H9 (cell line): Measurements from ENCODE around the gene LYRM1. TPM values are rescaled to one million over a fixed set of nuclear protein-coding genes. Genes with fewer than 3 reads are reported as not detected.

Experiments used
- DNase-seq: peaks from one replicate; pipeline ENCODE4 v3.0.0-alpha.2; 2017
- H2AFZ ChIP-seq: one replicate; pipeline ENCODE4 v1.6.1; 2013; ENCODE audit warnings: mild to moderate bottlenecking, low read length, control low read depth, moderate library complexity
- H2AK5ac ChIP-seq: 2 replicates; pipeline ENCODE4 v1.6.1; 2013; ENCODE audit warnings: low read length, control low read depth, mixed read lengths; ENCODE audit not compliant: insufficient read length
- H2BK120ac ChIP-seq: one replicate; pipeline ENCODE4 v1.6.1; 2013; ENCODE audit warnings: low read depth, mild to moderate bottlenecking, low read length, control low read depth, inconsistent platforms; ENCODE audit not compliant: poor library complexity, severe bottlenecking
- H2BK12ac ChIP-seq: 2 replicates; pipeline ENCODE4 v1.6.1; 2013; ENCODE audit warnings: low read length, control low read depth, mixed read lengths, low read depth; ENCODE audit not compliant: insufficient read length
- H2BK15ac ChIP-seq: 2 replicates; pipeline ENCODE4 v1.6.1; 2013; ENCODE audit warnings: low read depth, low read length, control low read depth
- H2BK20ac ChIP-seq: one replicate; pipeline ENCODE4 v1.6.1; 2013; ENCODE audit warnings: low read depth, mild to moderate bottlenecking, low read length, control low read depth, inconsistent platforms; ENCODE audit not compliant: poor library complexity, severe bottlenecking
- H2BK5ac ChIP-seq: 2 replicates; pipeline ENCODE4 v1.6.1; 2013; ENCODE audit warnings: low read length, control low read depth, mixed read lengths; ENCODE audit not compliant: insufficient read length
- H3K14ac ChIP-seq: 2 replicates; pipeline ENCODE4 v1.6.1; 2013; ENCODE audit warnings: low read length, control low read depth; ENCODE audit not compliant: insufficient read depth
- H3K18ac ChIP-seq: 2 replicates; pipeline ENCODE4 v1.6.1; 2013; ENCODE audit warnings: low read depth, mild to moderate bottlenecking, mixed read lengths, low read length, control low read depth; ENCODE audit not compliant: insufficient read length
- H3K23ac ChIP-seq: 2 replicates; pipeline ENCODE4 v1.6.1; 2013; ENCODE audit warnings: low read length, control low read depth, mixed read lengths, low read depth; ENCODE audit not compliant: insufficient read length
- H3K23me2 ChIP-seq: 2 replicates; pipeline ENCODE4 v1.6.1; 2013; ENCODE audit warnings: low read depth, mild to moderate bottlenecking, mixed read lengths, low read length, control low read depth; ENCODE audit not compliant: insufficient read length, poor library complexity, severe bottlenecking
- H3K27ac ChIP-seq: 2 replicates; pipeline ENCODE4 v1.5.1; 2013; ENCODE audit warnings: low read length, control low read depth, mixed read lengths, low read depth; ENCODE audit not compliant: insufficient read length
- H3K27me3 ChIP-seq: 2 replicates; pipeline ENCODE4 v1.6.1; 2013; ENCODE audit warnings: low read length, control low read depth, inconsistent platforms; ENCODE audit not compliant: insufficient read depth
- H3K4ac ChIP-seq: 2 replicates; pipeline ENCODE4 v1.6.1; 2013; ENCODE audit warnings: low read depth, mild to moderate bottlenecking, control low read depth, inconsistent platforms, low read length, moderate library complexity
- H3K4me1 ChIP-seq: 2 replicates; pipeline ENCODE4 v1.6.1; 2013; ENCODE audit warnings: low read length, control low read depth, inconsistent platforms; ENCODE audit not compliant: insufficient read depth
- H3K4me2 ChIP-seq: 2 replicates; pipeline ENCODE4 v1.6.1; 2013; ENCODE audit warnings: low read length, control low read depth, mixed read lengths; ENCODE audit not compliant: insufficient read length, insufficient read depth
- H3K56ac ChIP-seq: 2 replicates; pipeline ENCODE4 v1.6.1; 2013; ENCODE audit warnings: low read depth, mild to moderate bottlenecking, mixed read lengths, low read length, control low read depth; ENCODE audit not compliant: insufficient read length
- H3K79me1 ChIP-seq: 2 replicates; pipeline ENCODE4 v1.6.1; 2013; ENCODE audit warnings: low read depth, mild to moderate bottlenecking, moderate library complexity, low read length, control low read depth, inconsistent platforms; ENCODE audit not compliant: insufficient read depth, poor library complexity, severe bottlenecking
- H3K79me2 ChIP-seq: 2 replicates; pipeline ENCODE4 v1.6.1; 2013; ENCODE audit warnings: low read length, control low read depth, inconsistent platforms; ENCODE audit not compliant: insufficient read depth
- H3K9ac ChIP-seq: 2 replicates; pipeline ENCODE4 v1.6.1; 2013; ENCODE audit warnings: low read length, control low read depth, mixed read lengths; ENCODE audit not compliant: insufficient read length; ENCODE audit errors: extremely low read depth
- H3K9me3 ChIP-seq: one replicate; pipeline ENCODE4 v1.6.1; 2013; ENCODE audit warnings: low read depth, low read length, inconsistent platforms; ENCODE audit not compliant: control insufficient read depth
- H3T11ph ChIP-seq: one replicate; pipeline ENCODE4 v1.6.1; 2013; ENCODE audit warnings: mild to moderate bottlenecking, low read length, control low read depth, inconsistent platforms
- H4K20me1 ChIP-seq: one replicate; pipeline ENCODE4 v1.6.1; 2013; ENCODE audit not compliant: control insufficient read depth, insufficient read length, insufficient read depth
- H4K5ac ChIP-seq: 2 replicates; pipeline ENCODE4 v1.6.1; 2013; ENCODE audit warnings: low read depth, mild to moderate bottlenecking, mixed read lengths, low read length, control low read depth; ENCODE audit not compliant: insufficient read length
- H4K8ac ChIP-seq: replicated peaks from 2 replicates; pipeline ENCODE4 v1.6.1; 2013; ENCODE audit warnings: low read length, control low read depth, mixed read lengths, low read depth; ENCODE audit not compliant: insufficient read length
- H4K91ac ChIP-seq: 2 replicates; pipeline ENCODE4 v1.6.1; 2013; ENCODE audit warnings: low read depth, mild to moderate bottlenecking, moderate library complexity, mixed read lengths, low read length, control low read depth; ENCODE audit not compliant: insufficient read length
- H3K27ac Mint-ChIP-seq, 3 experiments: 2 replicates in 2 of 3; 3 replicates in 1 of 3; pipeline ENCODE4 v1.8.0; 2020 to 2021; ENCODE audit warnings: mixed read lengths in 3 of 3, mild to moderate bottlenecking in 1 of 3, moderate library complexity in 1 of 3
- H3K27me3 Mint-ChIP-seq: 2 replicates; pipeline ENCODE4 v1.8.0; 2021; ENCODE audit warnings: low read depth, mild to moderate bottlenecking, moderate library complexity, mixed read lengths
- H3K36me3 Mint-ChIP-seq, 3 experiments: 2 replicates in 2 of 3; 3 replicates in 1 of 3; pipeline ENCODE4 v1.8.0; 2020 to 2021; ENCODE audit warnings: low read depth in 3 of 3, mixed read lengths in 3 of 3; ENCODE audit not compliant: insufficient read depth in 1 of 3
- H3K4me1 Mint-ChIP-seq, 2 experiments: 2 replicates each; pipeline ENCODE4 v1.8.0; 2020; ENCODE audit warnings: mixed read lengths in 2 of 2
- H3K4me3 Mint-ChIP-seq, 2 experiments: 2 replicates in 1 of 2; 3 replicates in 1 of 2; pipeline ENCODE4 v1.8.0; 2020 to 2021; ENCODE audit warnings: mild to moderate bottlenecking in 2 of 2, mixed read lengths in 2 of 2, moderate library complexity in 1 of 2
- H3K9me3 Mint-ChIP-seq, 2 experiments: 2 replicates in 1 of 2; 3 replicates in 1 of 2; pipeline ENCODE4 v1.8.0; 2020; ENCODE audit warnings: mild to moderate bottlenecking in 2 of 2, mixed read lengths in 2 of 2, moderate library complexity in 1 of 2
- WGBS: extraction: QIAGEN DNeasy Blood & Tissue Kit; methylation state at CpG from one replicate; pipeline ENCODE4 v1.1.7; 2013; ENCODE audit warnings: missing lambda C conversion rate, low lambda C conversion rate, mixed read lengths; ENCODE audit not compliant: insufficient read length; ENCODE audit errors: extremely low coverage; 5-methylcytosine and 5-hydroxymethylcytosine counted together
- total RNA-seq: library from RNA; stranded (reverse); gene quantifications from 2 replicates; pipeline ENCODE4 v1.2.1, GENCODE V29; 2021
- TF ChIP-seq, protein P1 (sequence below): fragments of 200-600 bp; sonication (generic); conservative IDR thresholded peaks from 3 replicates; pipeline ENCODE4 v1.8.0; 2021; ENCODE audit warnings: antibody characterized with exemption, mild to moderate bottlenecking

Gene LYRM1
- total RNA-seq, 1 experiment from 2014 or later, result 9.6 TPM

DNA sequence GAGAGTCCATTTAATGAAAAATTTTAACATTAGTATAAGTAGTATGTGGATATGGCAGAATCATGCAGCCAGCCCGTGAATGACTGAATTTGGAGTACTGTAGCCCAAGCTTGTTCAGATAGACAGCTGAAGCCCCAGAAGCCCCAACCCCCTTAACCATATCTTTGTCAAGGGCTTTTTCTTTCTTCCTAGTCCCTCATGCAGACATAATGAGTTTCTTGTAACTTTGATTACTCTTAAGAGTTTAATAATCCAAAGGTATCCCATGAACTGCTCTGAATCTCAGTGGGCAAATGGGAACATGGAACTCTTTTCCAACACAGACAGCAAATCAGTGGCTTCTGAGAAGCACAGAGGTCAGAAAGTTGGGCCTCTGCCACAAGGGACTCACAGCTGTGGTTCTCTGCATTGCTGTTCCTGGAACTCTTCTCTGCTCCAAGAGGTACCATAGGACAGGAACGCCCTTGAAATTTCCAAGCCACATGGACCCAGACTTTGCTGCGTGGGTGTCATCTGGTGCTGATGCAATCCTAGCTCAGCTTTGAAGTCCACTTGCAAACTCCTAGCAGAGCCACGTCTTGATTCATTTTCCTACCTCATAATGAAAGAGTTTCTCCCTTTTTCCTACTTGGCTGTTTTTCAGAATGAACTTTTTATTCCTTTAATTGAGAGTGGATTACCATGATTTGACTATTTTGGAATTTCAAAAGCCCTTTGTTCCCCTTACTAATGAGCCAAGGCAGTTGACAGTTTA is 18.1 kb downstream of the LYRM1 start:
- H3K27me3 ChIP-seq, result no peaks in the 10 kb centered on the region
- H4K91ac ChIP-seq, result no peak overlapping the region
- no peaks in the 10 kb centered on the region for H3K79me1 ChIP-seq
- H2BK20ac ChIP-seq, result peak overlapping the region; percentile 60
- no peaks in the 10 kb centered on the region for H3K4me1 ChIP-seq
- H3K4me3 Mint-ChIP-seq, result no peak overlapping the region
- H3K23me2 ChIP-seq, result no peaks in the 10 kb centered on the region
- H3K14ac ChIP-seq, result peak overlapping the region; percentile 47; the same call in 1 of the 2 replicates
- H3K4ac ChIP-seq, result no peak overlapping the region
- no peak overlapping the region for H2AFZ ChIP-seq
- no peak overlapping the region for H3K9ac ChIP-seq
- H3K9me3 ChIP-seq, result no peaks in the 10 kb centered on the region
- no peak overlapping the region for H4K8ac ChIP-seq
- no peak overlapping the region for H3K27ac ChIP-seq
- peaks cover 15% of the 10 kb centered on the region in 2 experiments for H3K4me1 Mint-ChIP-seq
- no peaks in the 10 kb centered on the region for H3K27me3 Mint-ChIP-seq
- no peak overlapping the region for H2AK5ac ChIP-seq
- H2BK12ac ChIP-seq, result no peak overlapping the region
- no peak overlapping the region for H2BK120ac ChIP-seq
- peaks cover 9 to 11% (median 9%) of the 10 kb centered on the region in 3 experiments; a peak in 5 of 7 replicates for H3K36me3 Mint-ChIP-seq
- no peaks in the 10 kb centered on the region for H3K9me3 Mint-ChIP-seq
- no peak overlapping the region for H3K56ac ChIP-seq
- H4K5ac ChIP-seq, result peak overlapping the region; percentile 63
- no peaks in the 10 kb centered on the region for H4K20me1 ChIP-seq
- WGBS, result no CpG with 5 or more reads among the region's 4 CpGs
- H3T11ph ChIP-seq, result peak overlapping the region; percentile 13
- no peak overlapping the region for H3K4me2 ChIP-seq
- peak overlapping the region; percentile 49 to 61 (median 50); a peak in 4 of 7 replicates for H3K27ac Mint-ChIP-seq
- peak overlapping the region; percentile 72 for H2BK5ac ChIP-seq
- DNase-seq, result no peak
- no peak overlapping the region for H2BK15ac ChIP-seq
- no peak overlapping the region for H3K18ac ChIP-seq
- H3K79me2 ChIP-seq, result no peaks in the 10 kb centered on the region
- TF ChIP-seq, protein P1, sequence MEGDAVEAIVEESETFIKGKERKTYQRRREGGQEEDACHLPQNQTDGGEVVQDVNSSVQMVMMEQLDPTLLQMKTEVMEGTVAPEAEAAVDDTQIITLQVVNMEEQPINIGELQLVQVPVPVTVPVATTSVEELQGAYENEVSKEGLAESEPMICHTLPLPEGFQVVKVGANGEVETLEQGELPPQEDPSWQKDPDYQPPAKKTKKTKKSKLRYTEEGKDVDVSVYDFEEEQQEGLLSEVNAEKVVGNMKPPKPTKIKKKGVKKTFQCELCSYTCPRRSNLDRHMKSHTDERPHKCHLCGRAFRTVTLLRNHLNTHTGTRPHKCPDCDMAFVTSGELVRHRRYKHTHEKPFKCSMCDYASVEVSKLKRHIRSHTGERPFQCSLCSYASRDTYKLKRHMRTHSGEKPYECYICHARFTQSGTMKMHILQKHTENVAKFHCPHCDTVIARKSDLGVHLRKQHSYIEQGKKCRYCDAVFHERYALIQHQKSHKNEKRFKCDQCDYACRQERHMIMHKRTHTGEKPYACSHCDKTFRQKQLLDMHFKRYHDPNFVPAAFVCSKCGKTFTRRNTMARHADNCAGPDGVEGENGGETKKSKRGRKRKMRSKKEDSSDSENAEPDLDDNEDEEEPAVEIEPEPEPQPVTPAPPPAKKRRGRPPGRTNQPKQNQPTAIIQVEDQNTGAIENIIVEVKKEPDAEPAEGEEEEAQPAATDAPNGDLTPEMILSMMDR, result no peak
- no peak overlapping the region for H3K23ac ChIP-seq
